HG03097 (cell line): Measurements from ENCODE around the gene IQCK.
"Not testable (repeated sequence)": the region's sequence is repeated elsewhere in the genome, so short reads cannot be mapped to it uniquely, and the experiment has no call there.

Experiments used
- ATAC-seq: cut with Tn5 transposase; IDR thresholded peaks from one replicate; pipeline ENCODE4 v1.9.1; 2021; ENCODE audit not compliant: unreplicated experiment, low FRiP score

Gene IQCK

DNA sequence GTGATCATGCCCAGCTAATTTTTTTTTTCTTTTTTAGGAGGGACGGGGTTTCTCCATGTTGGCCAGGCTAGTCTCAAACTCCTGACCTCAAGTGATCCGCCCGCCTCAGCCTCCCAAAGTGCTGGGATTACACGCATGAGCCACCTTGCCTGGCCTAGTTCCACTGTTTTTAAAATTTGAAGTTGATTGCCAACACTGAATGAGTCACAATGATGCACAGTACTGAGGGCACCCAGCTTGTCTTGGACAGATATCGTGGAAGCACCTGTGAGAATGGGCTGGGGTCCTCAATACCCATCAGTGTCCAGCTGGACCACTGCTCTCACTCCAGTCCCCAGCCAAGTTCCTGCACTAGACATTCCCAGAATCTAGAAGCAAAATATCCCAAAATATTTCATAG, 2.5 kb upstream of the IQCK start:
- ATAC-seq = no peak

DNA sequence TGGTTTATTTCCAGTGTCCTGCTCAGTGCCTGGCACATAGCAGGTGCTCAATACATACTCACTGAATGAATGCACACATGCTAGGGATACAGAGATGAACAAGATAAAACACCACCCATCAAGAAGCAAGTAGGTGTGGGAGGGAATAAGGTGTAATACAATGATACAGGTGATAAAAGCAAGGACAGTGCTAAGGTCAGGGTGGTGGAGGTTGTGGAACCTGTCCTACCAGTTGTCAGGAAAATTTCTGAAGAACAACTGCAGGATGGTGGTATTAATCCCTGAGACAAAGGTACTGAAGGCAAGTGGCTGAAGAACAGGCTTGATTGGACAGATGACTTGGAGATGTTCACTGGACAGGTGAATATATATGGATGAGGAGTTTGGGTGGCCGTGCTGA, 1.9 kb upstream of the IQCK start:
- no peak for ATAC-seq

DNA sequence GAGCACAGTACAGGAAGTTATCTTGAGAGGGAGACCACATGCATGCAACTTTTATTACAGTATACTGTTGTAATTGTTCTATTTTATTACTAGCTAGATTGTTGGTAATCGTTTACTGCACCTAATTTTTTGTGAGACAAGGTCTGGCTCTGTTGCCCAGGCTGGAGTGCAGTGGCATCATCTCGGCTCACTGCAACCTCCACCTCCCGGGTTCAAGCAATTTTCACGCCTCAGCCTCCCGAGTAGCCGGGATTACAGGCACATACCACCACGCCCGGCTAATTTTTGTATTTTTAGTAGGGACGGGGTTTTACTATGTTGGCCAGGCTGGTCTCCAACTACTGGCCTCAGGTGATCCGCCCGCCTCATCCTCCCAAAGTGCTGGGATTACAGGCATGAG, 1.3 kb upstream of the IQCK start:
- ATAC-seq = not testable (repeated sequence)

DNA sequence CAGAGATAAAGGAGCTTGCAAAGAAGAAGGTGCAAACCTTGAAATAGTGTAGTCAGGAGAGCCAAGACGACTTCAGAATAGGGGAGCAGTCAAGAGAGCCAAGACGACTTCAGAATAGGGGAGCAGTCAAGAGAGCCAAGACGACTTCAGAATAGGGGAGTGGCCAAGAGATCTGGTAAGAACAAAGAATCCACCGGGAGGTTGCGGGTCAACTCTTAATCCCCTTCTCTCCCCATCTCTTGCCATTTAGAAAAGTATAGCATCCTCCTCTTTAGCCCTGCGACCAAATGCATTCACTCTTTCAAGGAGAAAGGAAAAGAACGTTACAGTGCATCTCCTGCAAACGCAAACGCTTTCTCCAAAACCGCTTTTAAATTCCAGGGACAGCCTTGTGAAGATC, 757 bp upstream of the IQCK start:
- no peak for ATAC-seq

DNA sequence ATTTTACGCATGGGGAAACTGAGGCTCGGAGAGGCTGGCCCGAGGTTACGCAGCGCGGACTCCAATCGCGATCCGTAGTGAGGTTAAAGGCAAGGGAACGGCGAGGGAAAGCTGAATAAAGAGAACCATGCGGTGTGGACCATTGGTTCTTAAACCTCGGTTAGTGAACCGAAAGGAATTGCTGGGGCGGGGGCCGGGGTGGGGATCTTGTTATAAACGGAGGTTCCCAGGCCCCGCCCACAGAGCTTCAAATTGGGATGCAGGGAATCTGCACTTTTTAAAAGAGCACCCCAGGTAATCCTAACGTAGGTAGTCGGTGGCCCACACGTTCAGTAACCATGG, 524 bp downstream of the IQCK start:
- ATAC-seq = no peak

DNA sequence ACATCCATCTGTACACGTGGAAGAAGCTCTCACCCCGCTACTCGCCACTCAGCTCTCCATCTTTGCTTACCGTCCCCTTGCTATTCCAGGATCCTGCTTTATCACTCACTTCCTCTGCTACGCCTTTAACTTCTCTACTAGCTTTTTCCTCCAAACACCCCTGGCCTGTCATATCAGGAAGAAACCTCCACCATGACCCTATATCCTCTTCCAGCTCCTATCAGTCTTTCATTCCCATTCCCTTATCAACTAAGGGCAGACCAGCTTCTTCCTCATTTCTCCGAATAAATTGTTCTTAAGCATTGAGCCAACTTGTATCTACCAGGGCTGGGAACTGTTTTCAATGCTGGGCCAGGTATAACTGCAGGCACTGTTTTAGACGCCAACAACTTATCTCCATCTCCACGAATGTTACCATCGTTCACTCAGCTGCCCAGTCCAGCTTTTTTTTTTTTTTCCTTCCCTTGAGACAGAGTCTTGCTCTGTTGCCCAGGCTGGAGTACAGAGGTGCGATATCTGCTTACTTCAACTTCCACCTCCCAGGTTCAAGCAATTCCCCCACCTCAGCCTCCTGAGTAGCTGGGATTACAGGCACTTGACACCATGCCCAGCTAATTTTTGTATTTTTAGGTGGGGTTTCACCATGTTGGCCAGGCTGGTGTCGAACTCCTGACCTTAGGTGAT, 4.3 kb downstream of the IQCK start:
- ATAC-seq = no peak

DNA sequence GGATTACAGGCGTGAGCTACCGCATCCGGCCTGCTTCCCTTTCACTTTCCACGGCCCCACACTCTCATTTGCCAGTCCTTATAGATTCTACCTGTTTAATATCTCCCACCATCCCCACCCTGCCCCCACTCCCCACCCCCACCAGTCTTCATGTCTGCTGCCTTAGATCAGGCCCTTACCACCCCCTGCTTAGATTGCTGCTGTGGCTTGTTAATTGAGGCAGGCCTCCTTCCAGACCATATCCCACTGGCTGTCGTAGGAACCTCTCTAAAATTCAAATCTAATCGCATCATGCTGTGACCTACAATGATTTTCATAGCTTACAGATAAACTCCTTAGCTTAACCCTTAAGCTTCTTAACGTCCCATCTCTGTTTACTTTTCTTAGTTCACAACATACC, 4.9 kb downstream of the IQCK start:
- no peak for ATAC-seq

DNA sequence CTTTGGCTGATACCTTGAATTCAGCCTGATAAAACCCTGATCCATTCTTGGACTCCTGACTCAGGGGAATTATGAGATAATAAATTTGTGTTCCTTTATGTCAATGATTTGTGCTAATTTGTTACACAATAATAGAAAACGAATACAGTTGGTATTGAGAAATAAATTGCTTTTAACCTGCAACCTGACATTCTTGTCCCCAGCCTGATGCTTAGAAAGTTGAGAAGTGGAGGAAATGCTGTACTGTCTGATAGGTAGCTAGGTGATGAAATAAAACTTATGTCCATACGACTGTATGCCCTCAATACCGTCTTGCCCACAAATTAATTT, 10.5 kb downstream of the IQCK start:
- ATAC-seq = no peak

DNA sequence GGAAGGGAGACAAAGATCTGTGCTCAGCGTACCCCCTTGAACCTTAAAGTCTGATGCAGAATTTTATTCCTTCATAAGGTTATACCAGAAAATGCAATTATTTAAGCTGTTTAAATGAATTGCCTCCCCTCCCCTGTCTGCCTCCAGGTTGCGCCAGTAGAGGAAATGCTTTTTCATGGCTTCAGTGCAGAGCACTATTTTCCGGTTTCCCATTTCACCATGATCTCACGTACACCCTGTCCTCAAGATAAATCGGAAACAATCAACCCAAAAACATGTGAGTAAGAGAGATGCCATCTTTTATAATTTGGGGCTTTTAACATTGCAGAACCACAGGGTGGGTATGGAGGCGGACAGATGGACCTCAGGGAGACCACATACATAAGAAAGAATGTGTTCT, 15.5 kb downstream of the IQCK start:
- no peak for ATAC-seq

DNA sequence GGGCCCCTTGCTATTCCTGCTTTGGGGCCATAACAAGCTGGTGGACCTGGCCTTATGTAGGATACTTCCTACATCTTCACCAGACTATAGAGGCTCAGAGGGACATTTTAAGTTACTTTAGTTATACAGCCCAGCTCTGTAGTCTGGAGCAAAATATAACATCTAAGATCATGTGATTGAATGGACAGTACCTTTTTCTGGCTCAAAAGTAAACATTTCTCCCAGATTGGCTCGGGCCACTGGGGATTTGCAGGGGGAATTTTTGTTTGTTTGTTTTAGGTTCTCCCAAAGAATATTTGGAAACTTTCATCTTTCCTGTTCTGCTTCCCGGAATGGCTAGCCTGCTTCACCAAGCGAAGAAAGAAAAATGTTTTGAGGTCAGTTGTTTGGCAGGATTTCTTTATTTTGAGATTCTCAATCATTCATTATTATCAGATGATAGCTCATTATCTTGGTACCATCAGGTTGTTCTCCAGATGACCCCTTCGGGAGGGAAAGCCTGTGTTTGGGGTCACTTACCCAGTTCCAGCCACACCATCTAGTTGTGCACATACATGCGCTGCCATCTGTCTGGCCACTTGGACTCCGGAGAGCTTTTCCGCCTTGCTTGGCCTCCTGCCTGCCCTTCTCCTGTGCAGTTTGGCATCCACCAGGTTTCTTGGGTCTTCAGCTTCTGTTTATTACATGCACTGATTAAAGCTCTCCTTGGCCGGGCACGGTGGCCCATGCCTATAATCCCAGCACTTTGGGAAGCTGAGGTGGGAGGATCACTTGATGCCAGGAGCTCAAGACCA, 17.2 kb downstream of the IQCK start:
- no peak for ATAC-seq

DNA sequence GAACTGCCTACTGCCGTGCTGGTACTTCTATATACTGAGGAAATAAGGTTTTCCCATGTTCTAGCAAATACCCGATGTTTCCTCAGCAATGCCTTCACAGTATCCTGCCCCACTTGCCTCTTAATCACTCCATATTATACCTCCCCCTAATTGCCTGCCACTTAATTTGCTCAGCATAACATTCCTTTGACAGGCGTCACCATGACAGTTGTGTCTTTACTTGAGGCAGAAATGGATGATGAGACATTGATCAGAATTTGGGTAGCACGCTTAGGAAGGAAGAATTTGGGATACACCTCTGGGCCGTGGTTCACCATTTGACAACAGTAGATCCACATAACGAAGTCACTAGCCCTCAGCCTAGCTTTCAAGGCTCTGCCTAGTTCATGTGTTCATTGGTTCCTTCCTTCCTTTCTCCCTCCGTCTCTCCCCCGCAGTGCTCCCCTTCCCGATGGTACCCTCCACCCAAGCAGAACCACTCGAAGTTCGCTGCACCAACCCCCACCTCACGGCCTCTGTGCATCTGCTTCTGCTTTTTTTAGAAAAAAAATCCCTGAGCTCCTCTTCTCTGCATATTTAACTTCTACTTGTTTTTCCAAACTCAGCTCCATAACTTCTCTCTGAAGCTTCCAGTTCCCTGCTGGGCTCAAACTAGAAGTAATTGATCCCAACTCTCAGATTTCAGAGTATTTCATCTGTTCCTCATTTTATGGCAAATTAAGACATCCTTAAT, 19.4 kb downstream of the IQCK start:
- ATAC-seq = no peak

DNA sequence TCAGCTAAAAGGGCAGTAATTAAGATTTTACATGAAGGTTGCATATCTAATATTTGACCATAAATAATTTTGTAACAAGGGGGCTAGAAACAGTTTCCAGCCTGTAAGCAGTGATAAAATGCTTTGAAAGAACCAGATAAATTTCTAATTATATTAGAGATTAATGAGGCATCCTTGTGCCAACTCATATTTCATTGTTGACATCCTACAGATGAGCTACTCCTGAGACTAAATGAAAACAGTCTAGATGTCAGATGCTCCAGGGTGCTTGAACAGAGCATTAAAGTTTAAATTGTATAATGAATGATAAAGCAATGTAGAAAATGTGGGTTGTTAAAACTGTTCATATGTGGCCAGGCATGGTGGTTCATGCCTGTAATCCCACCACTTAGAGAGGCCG, 23.3 kb downstream of the IQCK start:
- no peak for ATAC-seq

DNA sequence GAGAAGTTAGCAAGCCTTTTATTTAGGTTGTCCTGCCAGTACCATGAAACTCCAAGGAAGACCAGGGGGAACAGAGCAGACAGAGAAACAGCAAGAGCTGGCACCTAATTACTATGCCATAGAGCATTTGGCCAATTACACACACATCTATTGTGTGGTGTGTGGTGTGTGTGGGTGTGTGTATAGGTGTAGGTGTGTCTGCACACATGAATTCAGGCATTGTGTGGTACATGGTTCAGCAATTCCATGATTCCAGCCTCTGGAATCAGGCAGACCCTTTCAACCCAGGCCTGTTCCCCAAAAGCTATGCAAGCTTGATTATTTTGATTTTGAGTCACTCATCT, 25.7 kb downstream of the IQCK start:
- ATAC-seq = no peak

DNA sequence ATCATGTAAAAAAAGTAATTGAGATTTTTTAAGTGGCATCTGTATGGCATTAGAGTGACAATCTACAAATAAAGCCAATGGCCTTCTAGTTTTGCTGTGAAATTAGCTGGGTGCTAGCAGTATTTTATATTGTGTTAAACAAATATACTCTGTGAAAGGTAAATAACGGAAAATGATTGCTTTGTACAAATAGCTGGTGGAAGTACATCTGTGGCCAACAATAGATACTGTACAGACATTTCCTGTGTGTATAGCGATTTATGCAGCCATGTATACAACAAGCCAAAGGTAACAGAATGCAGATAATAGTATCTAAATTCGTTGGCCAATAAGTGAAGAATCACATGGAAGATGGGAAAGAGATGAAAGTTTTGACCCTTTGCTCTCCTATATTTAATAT, 26.6 kb downstream of the IQCK start:
- ATAC-seq = no peak

DNA sequence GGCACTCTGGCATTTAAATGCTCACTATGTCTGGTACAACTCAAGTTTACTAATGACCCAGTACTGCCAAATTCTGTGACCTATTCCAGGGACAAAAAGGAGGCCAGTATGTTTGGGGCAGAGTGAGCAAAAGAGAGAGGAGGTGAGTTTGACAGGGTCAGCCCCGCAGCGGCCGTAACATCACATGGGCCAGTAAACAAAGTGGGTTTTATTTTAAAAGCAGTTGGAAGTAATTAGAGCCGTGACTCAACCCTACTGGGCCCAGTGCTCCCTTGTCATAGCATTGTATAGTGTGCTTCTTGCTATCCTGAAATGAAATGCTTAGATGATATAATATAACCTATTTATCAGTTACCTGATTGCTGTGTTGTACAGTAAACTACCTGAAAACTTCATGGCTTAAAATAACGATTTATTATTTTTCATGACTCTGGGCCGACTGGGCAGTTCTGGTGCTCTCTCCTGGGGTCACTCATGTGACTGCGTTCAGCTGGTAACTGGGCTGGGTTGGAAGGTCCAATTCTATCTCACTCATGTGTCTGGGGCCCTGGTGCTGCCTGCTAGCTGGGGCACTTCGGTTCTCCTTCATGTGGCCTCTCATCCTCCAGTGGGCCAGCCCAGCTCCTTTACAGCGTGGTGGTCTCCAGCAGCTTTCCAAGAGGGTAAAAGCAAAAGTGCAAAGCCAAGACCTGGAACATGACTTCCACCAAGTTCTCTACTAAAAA, 27.4 kb downstream of the IQCK start:
- ATAC-seq = no peak

DNA sequence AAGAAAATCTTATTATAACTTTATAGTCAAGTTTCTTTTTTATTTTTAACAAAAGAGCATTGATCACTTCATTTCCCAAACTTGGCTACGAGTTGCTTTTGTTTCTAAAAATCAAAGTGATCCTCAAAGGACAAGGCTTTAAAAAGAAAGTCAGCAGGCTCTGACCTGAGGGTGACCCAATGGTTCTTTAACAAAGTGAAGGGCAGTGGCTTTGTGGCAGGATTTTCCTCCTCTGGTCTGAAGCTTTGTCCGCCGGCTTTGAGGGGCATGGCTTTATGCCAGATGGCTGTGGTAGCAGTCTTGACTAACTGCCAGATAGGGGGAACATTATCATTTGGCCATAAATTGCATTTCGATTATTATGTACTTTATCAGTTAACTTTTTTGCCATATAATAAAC, 28.5 kb downstream of the IQCK start:
- ATAC-seq = no peak

DNA sequence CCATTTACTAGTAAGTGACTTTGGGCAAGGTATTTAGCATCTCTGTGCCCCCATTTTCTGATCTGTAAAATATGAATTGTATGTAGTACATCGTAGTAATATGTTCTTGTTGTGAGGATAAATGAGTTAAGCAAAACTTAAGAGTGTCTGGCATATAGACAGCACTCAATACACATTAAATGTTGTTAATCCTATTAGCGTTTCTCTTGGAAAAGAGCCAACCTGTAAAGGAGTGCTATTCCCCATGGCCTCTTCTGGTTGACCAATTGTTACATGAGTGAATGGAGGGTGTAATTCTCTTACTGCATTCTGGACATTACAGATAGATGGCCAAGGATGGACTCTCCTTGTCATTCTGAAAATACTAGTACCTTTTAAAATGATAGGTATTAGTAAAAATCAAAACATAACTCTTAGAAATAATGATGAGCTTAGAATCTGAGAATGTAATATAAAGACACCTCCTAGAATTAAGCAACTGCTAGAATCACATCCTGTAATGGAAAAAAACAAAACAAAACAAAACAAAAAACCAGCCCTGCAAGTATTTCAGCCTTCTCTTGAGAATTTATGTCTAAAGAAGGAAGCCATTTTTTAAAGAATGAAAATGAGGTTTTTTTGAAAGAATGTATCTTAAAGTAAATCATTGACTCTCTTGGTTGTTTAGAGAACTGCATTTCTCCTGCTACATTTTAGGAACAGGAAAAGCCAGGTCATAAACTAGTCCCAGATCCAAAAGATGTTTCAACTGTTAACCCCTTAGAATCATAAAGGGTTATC, 30.5 kb downstream of the IQCK start:
- no peak for ATAC-seq

DNA sequence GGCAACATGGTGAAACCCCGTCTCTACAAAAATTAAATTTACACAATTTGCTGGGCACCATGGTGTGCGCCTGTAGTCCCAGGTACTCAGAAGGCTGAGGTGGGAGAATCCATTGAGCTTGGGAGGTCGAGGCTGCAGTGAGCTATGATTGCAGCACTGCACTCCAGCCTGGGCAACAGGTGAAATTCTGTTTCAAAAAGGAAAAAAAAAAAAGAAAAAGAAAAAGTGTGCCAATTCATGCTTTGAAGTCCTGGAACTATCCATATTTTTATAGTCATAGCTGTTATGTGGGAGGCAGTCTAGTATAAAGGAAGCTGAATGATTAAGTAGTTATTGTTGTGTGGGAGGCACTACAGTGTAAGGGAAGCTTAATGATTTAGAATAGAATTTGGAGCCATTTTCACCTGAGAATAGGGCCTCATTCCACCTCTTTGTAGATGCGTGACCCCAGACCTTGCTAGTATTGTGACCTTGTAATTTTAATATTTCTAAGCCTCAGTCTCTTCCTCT, 31.6 kb downstream of the IQCK start:
- ATAC-seq = no peak

DNA sequence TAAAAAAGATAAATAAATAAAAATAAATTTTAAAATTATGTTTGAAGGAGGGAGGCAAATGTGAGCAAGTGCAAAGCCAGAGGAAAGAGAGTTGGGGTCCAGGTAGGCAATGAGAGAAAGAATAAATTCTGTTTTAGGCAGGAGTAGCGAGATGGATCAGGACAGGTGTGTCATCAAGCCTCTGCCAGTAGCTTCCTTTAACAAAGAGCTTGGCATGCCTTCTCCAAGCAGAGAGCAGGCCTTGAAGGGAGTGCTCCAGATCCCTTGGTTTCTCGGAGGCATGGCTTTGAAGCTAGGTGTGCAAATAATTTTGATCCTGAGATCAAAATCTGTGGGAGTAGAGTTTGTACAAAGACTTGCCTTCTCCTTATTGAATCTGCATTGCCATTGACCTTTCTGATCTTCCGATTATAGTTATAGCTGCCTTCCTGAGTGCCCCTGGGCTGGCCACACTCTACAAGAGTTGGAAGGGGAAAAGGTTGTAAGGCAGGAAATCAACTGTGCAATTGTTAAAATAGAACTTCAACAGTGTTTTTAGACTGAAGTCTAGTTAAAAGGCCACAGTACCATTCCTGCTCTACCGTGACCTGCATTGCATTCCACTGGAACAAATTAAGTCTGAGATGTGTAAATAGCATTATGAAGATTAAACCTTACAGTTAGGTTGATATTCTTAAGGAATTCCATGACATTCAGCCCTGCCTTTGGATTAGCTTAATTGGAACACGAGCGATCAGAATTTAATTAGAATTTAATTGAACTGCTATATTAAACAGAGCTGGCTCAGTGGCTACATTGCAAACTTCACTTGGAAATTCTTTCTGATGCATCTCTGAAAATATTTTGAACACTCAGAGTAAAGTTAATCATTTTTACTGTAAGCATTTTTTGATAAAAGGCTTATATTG, 33.7 kb downstream of the IQCK start:
- ATAC-seq = no peak
